Chondrocyte (in vitro differentiated cells): ENCODE measurements around the gene SPDYE2. TPM values are rescaled to one million over a fixed set of nuclear protein-coding genes. Genes with fewer than 3 reads are reported as not detected.
"Not testable (repeated sequence)": the region's sequence is repeated elsewhere in the genome, so short reads cannot be mapped to it uniquely, and the experiment has no call there.

ENCODE experiments used
- DNase-seq: peaks from one replicate; pipeline ENCODE4 v3.0.0; 2021; ENCODE audit warnings: mixed read lengths, low spot score
- H3K27ac Mint-ChIP-seq: one replicate; pipeline ENCODE4 v1.8.0; 2021; ENCODE audit warnings: mild to moderate bottlenecking, moderate library complexity, mixed read lengths; ENCODE audit not compliant: unreplicated experiment
- H3K27me3 Mint-ChIP-seq: 2 replicates; pipeline ENCODE4 v1.8.0; 2021; ENCODE audit warnings: low read depth, mixed read lengths
- H3K36me3 Mint-ChIP-seq: 2 replicates; pipeline ENCODE4 v1.8.0; 2021; ENCODE audit warnings: low read depth, mixed read lengths
- H3K4me1 Mint-ChIP-seq: 2 replicates; pipeline ENCODE4 v1.8.0; 2021; ENCODE audit warnings: low read depth, mild to moderate bottlenecking, mixed read lengths
- H3K4me3 Mint-ChIP-seq: one replicate; pipeline ENCODE4 v1.8.0; 2021; ENCODE audit warnings: mild to moderate bottlenecking, moderate library complexity, mixed read lengths; ENCODE audit not compliant: unreplicated experiment
- H3K9me3 Mint-ChIP-seq: 2 replicates; pipeline ENCODE4 v1.8.0; 2021; ENCODE audit warnings: low read depth, mixed read lengths
- CTCF ChIP-seq: fragments of 200-600 bp; sonication (generic); IDR thresholded peaks from 2 replicates; pipeline ENCODE4 v1.5.0; 2021; ENCODE audit warnings: antibody characterized with exemption, mild to moderate bottlenecking, moderate library complexity
- total RNA-seq: library from RNA; stranded (reverse); gene quantifications from 3 replicates; pipeline ENCODE4 v1.2.1, GENCODE V29; 2021

SPDYE2 gene
- total RNA-seq, 1 donor from 2014 or later = not detected

- not testable (repeated sequence) for H3K9me3 Mint-ChIP-seq, H3K27me3 Mint-ChIP-seq, H3K4me3 Mint-ChIP-seq, DNase-seq, H3K4me1 Mint-ChIP-seq, H3K36me3 Mint-ChIP-seq, H3K27ac Mint-ChIP-seq
Measured at GRCh38 chr7:102546353-102546752, 4.7 kb upstream of the SPDYE2 start.

- H3K9me3 Mint-ChIP-seq, H3K36me3 Mint-ChIP-seq, H3K27ac Mint-ChIP-seq, H3K4me1 Mint-ChIP-seq, H3K27me3 Mint-ChIP-seq, H3K4me3 Mint-ChIP-seq: not testable (repeated sequence)
- DNase-seq = peak; percentile 72
Measured at GRCh38 chr7:102568620-102569019, 17.6 kb downstream of the SPDYE2 start.

DNA sequence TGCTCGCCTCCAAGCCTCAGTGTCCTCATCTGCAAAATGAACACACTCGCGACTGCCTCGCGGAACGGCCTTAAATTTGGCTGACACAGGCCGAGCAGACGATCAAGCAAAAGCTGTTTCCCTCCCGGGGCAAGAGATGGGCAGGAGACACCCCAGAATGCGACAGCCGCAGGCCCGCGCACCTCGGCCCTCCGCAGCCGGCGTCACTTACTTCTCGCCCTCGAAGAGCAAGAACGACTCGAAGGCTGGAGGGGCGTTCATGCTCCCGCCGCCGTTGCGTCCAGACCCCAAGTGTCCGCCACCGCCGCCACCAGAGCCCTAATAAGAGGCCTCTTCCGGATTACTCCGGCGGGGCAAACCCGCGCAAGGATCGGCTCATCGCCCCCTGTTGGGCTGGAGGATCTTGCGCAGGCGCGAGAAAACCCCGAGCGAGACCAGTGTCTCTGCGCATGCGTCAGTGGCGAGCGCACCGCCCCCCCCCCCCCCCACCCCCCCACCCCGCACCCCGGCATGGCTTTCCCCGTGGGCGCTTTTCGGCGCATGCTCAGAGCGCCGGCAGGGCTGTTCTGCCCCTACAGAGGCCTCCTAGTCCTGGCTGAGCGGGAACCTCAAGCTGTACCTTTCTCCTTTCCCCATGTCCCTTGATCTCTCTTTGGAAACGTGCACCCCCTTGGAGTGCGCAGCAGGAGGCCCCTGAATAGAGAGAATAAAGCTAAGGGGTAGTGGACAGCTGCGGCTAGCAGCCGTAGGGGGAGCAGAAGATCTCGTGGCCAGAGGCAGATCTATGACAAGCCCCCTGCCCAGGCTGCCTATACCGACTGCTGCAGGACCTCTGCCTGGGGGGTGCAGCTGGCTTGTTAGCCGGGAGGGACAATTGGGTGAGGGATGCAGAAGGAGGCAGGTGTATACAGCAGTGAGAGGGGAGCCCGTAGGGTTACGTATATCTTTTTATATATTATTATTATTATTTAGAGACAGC, 21.5 kb downstream of the SPDYE2 start, which contains the start of gene POLR2J3:
POLR2J3 (minus strand) TSS at position 323 of the 979 bp plus-strand sequence; CDS start at position 261, 62 bp downstream.
- DNase-seq = peak; percentile 92
- H3K36me3 Mint-ChIP-seq, H3K9me3 Mint-ChIP-seq, H3K27me3 Mint-ChIP-seq, H3K4me1 Mint-ChIP-seq, H3K27ac Mint-ChIP-seq: not testable (repeated sequence)
- TF ChIP-seq CTCF = peak; percentile 71
- H3K4me3 Mint-ChIP-seq = peak within 1 kb of the TSS; percentile 67

DNA sequence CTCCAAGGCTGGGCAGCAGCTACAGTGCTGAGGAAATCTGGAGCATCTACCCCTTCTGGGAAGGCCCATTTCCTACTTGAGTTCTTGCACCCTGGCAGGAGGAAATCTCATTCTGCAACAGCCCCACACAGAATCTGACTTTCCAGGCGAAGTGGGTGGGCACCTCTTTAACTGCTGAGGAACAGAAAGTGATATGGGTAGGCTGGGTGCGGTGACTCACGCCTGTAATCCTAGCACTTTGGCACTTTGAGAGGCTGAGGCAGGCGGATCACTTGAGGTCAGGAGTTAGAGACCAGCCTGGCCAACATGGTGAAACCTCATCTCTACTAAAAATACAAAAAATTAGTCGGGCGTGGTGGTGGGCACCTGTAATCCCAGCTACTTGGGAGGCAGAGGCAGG, 23.6 kb downstream of the SPDYE2 start:
- not testable (repeated sequence) for H3K4me3 Mint-ChIP-seq, H3K4me1 Mint-ChIP-seq, H3K36me3 Mint-ChIP-seq

DNA sequence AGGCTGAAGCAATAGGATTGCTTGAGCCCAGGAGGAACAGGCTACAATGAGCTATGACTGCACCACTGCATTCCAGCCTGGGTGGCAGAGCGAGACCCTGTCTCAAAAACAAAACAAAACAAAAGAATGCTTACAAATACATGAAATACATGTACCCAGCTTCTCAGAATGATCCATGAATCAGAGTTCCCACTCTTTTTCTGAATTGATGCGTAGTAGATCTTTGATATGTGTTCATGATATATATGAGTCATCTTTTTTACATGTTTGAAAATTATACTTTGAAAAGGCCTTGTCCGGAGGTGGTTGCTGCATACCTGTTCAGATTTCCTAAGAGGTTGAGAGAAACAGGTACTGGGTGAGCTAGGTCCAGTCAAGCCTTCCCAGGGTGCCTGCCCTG, 25.3 kb downstream of the SPDYE2 start:
- H3K9me3 Mint-ChIP-seq, H3K4me1 Mint-ChIP-seq, DNase-seq, H3K36me3 Mint-ChIP-seq, H3K27me3 Mint-ChIP-seq, H3K4me3 Mint-ChIP-seq, H3K27ac Mint-ChIP-seq: not testable (repeated sequence)

More for the DNA sequence above, 23.6 kb downstream of the SPDYE2 start:
- DNase-seq, H3K27ac Mint-ChIP-seq, H3K9me3 Mint-ChIP-seq, H3K27me3 Mint-ChIP-seq: not testable (repeated sequence)

GRCh38 chr7:102577315-102578240, 26.6 kb downstream of the SPDYE2 start:
- not testable (repeated sequence) for H3K36me3 Mint-ChIP-seq, H3K27me3 Mint-ChIP-seq, H3K9me3 Mint-ChIP-seq, H3K4me1 Mint-ChIP-seq, H3K27ac Mint-ChIP-seq, H3K4me3 Mint-ChIP-seq
- peak; percentile 22 for DNase-seq

DNA sequence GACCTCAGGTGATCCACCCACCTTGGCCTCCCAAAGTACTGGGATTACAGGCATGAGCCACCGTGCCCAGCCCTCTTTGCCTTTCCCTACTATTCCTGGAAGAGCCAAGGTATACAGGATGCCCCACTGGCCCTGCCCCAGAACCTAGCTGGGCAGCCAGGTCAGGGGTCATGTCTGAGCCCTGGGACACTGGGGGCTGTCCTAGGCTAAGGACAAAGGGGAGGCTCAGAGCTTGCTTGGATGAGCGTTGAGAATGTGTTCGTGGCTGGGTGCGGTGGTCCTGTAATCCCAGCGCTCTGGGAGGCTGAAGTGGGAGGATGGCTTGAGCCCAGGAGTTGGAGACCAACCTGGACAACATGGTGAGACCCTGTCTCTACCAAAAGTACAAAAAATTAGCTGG, 27.5 kb downstream of the SPDYE2 start:
- DNase-seq = peak; percentile 53
- H3K4me1 Mint-ChIP-seq, H3K36me3 Mint-ChIP-seq, H3K9me3 Mint-ChIP-seq, H3K4me3 Mint-ChIP-seq, H3K27ac Mint-ChIP-seq, H3K27me3 Mint-ChIP-seq: not testable (repeated sequence)

DNA sequence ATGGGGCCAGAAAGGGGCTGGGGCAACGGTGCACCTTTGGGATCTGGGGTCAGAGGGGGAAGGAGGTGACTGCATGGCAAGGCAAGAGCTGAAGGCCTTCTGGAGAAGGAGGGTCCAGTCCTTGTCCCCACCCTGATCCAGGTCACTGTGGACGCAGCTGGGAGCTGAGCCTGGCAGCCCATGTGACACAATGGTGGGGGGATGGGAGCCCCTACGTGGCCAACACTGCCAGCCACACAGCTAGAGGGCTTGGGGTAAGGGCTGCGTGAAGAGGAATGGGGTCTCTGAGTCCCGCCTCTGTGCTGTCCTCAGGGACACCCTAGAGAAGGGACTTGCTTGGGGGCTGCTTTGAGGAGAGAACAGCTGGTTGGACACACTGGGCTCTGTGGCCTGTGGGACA, 30.7 kb downstream of the SPDYE2 start:
- not testable (repeated sequence) for H3K4me3 Mint-ChIP-seq, H3K9me3 Mint-ChIP-seq, DNase-seq, H3K36me3 Mint-ChIP-seq, H3K27ac Mint-ChIP-seq, H3K27me3 Mint-ChIP-seq, H3K4me1 Mint-ChIP-seq

DNA sequence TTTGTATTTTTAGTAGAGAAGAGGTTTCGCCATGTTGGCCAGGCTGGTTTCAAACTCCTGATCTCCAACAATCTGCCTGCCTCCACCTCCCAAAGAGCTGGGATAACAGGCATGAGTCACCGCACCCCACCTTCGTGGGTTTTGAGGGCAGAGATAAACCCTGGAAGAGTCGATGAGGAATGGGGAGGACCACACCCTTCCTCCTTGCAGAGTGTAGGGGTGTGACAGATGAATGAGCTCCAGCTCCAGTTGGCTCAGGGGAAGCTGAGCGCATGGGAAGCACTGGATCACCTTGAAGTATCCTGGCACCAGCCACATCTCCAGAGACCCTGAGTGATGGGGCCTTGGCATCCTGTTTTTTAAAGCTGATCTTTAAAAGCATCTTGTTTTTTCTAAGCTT, 32.5 kb downstream of the SPDYE2 start:
- not testable (repeated sequence) for H3K36me3 Mint-ChIP-seq, H3K9me3 Mint-ChIP-seq, H3K4me1 Mint-ChIP-seq, DNase-seq, H3K27ac Mint-ChIP-seq, H3K27me3 Mint-ChIP-seq, H3K4me3 Mint-ChIP-seq

DNA sequence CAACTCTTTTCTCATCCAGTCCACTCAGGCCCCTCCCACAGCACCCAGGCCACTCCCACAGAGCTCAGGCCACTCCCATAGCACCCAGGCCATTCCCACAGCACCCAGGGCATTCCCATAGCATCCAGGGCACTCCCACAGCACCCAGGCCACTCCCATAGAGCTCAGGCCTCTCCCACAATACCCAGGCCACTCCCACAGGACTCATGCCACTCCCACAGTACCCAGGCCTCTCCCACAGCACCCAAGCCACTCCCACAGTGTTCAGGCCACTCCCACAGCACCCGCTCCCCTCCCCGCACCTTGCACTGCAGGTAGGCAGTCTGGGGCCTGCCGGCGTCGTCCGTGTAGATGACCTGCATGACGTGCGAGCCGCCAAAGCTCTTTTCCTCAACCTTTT, 38.8 kb downstream of the SPDYE2 start:
- not testable (repeated sequence) for H3K4me3 Mint-ChIP-seq, H3K27ac Mint-ChIP-seq, H3K9me3 Mint-ChIP-seq, H3K36me3 Mint-ChIP-seq, H3K27me3 Mint-ChIP-seq, DNase-seq, H3K4me1 Mint-ChIP-seq

- not testable (repeated sequence) for DNase-seq, H3K36me3 Mint-ChIP-seq, H3K4me3 Mint-ChIP-seq, H3K4me1 Mint-ChIP-seq, H3K9me3 Mint-ChIP-seq, H3K27me3 Mint-ChIP-seq, H3K27ac Mint-ChIP-seq
Measured at GRCh38 chr7:102592477-102593019, 41.5 kb downstream of the SPDYE2 start.
